ENCODE results near the gene NDUFV1. TPM values are rescaled to one million over a fixed set of nuclear protein-coding genes. Genes with fewer than 3 reads are reported as not detected.

Gene NDUFV1
- polyA plus RNA-seq, 2 of the 4 experiments (the other 2 are of a cell fraction), result 95.1 to 163 TPM

DNA sequence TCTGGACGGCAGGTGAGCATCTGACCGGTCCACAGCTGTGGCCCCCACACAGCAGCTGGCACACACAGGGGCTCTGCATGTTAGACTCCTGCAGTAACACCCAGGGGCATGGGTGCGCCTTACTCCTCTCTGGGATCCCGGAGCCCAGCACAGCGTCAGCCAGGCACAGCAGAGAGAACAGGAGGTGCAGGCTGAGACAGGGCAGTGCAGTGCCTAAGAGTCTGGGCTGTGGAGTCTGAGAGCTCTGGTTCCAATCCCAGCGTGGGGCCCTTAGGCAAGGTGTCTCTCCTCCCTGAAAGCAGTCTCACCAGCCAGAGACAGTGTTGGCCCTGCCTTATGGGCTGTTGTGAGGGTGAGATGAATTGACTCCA is 20.7 kb downstream of the NDUFV1 start:
- 78% methylated on average over 5 of the region's 6 CpGs for WGBS (ENCODE audit: missing lambda C conversion rate)
- Histone ChIP-seq H3K4me2 (no peak overlapping the region), H3K4me1 (peaks cover 6% of the 10 kb centered on the region; the same call in 2 of the 3 replicates), H3K27ac (no peak overlapping the region), H3K9me3 (no peaks in the 10 kb centered on the region), H3K4me3 (no peak overlapping the region)
- ChIA-PET CTCF (interaction anchor here (1.2 to 14.1 kb wide), 10 partner anchors 9 to 96 kb away, joined by 3 to 181 read pairs (median 13); partner anchors contain the start of genes ACY3 and ALDH3B2), POLR2A (no interaction called here)
- DNase-seq (ENCODE audit: low read depth in 1 of 2, low spot score in 1 of 2) (no peak), FAIRE-seq (no peak), ATAC-seq (no peak)
- TF ChIP-seq, protein P1, sequence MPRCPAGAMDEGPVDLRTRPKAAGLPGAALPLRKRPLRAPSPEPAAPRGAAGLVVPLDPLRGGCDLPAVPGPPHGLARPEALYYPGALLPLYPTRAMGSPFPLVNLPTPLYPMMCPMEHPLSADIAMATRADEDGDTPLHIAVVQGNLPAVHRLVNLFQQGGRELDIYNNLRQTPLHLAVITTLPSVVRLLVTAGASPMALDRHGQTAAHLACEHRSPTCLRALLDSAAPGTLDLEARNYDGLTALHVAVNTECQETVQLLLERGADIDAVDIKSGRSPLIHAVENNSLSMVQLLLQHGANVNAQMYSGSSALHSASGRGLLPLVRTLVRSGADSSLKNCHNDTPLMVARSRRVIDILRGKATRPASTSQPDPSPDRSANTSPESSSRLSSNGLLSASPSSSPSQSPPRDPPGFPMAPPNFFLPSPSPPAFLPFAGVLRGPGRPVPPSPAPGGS (IDR thresholded peaks at IDR 0.05), result no peak
- TF ChIP-seq NR3C1 (IDR thresholded peaks at IDR 0.05) (no peak), KDM5A (IDR thresholded peaks at IDR 0.05) (no peak), CBX8 (IDR thresholded peaks at IDR 0.05) (no peak), POLR2AphosphoS2 (conservative IDR thresholded peaks at IDR 0.05; ENCODE audit: low read length) (no peak), ZC3H11A (IDR thresholded peaks at IDR 0.05) (no peak), EHMT2 (IDR thresholded peaks at IDR 0.05; ENCODE audit: low read depth) (no peak)
- TF ChIP-seq, protein P2, sequence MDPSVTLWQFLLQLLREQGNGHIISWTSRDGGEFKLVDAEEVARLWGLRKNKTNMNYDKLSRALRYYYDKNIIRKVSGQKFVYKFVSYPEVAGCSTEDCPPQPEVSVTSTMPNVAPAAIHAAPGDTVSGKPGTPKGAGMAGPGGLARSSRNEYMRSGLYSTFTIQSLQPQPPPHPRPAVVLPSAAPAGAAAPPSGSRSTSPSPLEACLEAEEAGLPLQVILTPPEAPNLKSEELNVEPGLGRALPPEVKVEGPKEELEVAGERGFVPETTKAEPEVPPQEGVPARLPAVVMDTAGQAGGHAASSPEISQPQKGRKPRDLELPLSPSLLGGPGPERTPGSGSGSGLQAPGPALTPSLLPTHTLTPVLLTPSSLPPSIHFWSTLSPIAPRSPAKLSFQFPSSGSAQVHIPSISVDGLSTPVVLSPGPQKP (IDR thresholded peaks at IDR 0.05; ENCODE audit: low read depth, low read length), result no peak

- POLR2A ChIA-PET, result no interaction called here
- no peak for TF ChIP-seq CBX8 (IDR thresholded peaks at IDR 0.05)
- TF ChIP-seq SREBF2 (IDR thresholded peaks at IDR 0.05), result no peak
- TF ChIP-seq JUN (IDR thresholded peaks at IDR 0.05), result no peak
- TF ChIP-seq NFE2L2 (conservative IDR thresholded peaks at IDR 0.05; ENCODE audit: low read length), result no peak
- TF ChIP-seq, protein P3, sequence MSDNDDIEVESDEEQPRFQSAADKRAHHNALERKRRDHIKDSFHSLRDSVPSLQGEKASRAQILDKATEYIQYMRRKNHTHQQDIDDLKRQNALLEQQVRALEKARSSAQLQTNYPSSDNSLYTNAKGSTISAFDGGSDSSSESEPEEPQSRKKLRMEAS (IDR thresholded peaks at IDR 0.05), result no peak
- TF ChIP-seq PHF8 (IDR thresholded peaks at IDR 0.05; ENCODE audit: borderline replicate concordance, low read depth), result no peak
- TF ChIP-seq ZFP36 (IDR thresholded peaks at IDR 0.05; ENCODE audit: borderline replicate concordance, partially characterized antibody), result no peak
These were observed 21.3 kb downstream of the NDUFV1 start for GRCh38 chr11:67627812-67628624.

GRCh38 chr11:67628710-67629385 is 22.1 kb downstream of the NDUFV1 start:
- ChIA-PET CTCF (interaction anchor here (0.6 to 14.1 kb wide), 40 partner anchors 8 to 1255 kb away, joined by 3 to 181 read pairs (median 4); partner anchors contain the start of genes ACY3, GSTP1 and TBX10), POLR2A (interaction anchor here (2.0 to 2.4 kb wide), 3 partner anchors 11 to 20 kb away, joined by 6 to 10 read pairs (median 9); no protein-coding TSS in a partner anchor)
- Histone ChIP-seq H3K27ac (peak overlapping the region in 1 of 2 experiments; percentile 87; a peak in 2 of 6 replicates), H3K9me3 (no peaks in the 10 kb centered on the region), H3K4me2 (peak overlapping the region; percentile 91), H3K4me3 (peak overlapping the region; percentile 59; the same call in 1 of the 3 replicates), H3K4me1 (peaks cover 6% of the 10 kb centered on the region; the same call in 2 of the 3 replicates)
- 26% methylated on average over 16 of the region's 25 CpGs for WGBS (ENCODE audit: missing lambda C conversion rate)
- FAIRE-seq, result no peak
- TF ChIP-seq RARB (CRISPR knock-in tag; IDR thresholded peaks at IDR 0.05) (no peak), JUN (IDR thresholded peaks at IDR 0.05) (no peak), ZC3H11A (IDR thresholded peaks at IDR 0.05) (no peak), HMGXB4 (CRISPR knock-in tag; IDR thresholded peaks at IDR 0.05; ENCODE audit: borderline replicate concordance) (no peak), SMC3 (IDR thresholded peaks at IDR 0.05) (no peak), MYC (IDR thresholded peaks at IDR 0.05; ENCODE audit: borderline replicate concordance, low read length) (no peak), MAZ (IDR thresholded peaks at IDR 0.05; ENCODE audit: borderline replicate concordance, low read depth, low read length) (no peak), SREBF2 (IDR thresholded peaks at IDR 0.05) (no peak), RFX5 (IDR thresholded peaks at IDR 0.05) (no peak)
- TF ChIP-seq, protein P3 (IDR thresholded peaks at IDR 0.05), result no peak
- ATAC-seq, result no peak
- no peak for DNase-seq (ENCODE audit: low read depth in 1 of 2, low spot score in 1 of 2)

More at GRCh38 chr11:67627812-67628624, 21.3 kb downstream of the NDUFV1 start:
- CTCF ChIA-PET, result interaction anchor here (0.9 to 14.1 kb wide), 28 partner anchors 9 to 352 kb away, joined by 3 to 181 read pairs (median 5); partner anchors contain the start of genes ACY3, ALDH3B2 and GSTP1
- 80% methylated on average over 13 of the region's 15 CpGs for WGBS (ENCODE audit: missing lambda C conversion rate)
- no peak for FAIRE-seq
- Histone ChIP-seq H3K4me2 (no peak overlapping the region), H3K27ac (no peak overlapping the region), H3K9me3 (no peaks in the 10 kb centered on the region), H3K4me3 (no peak overlapping the region), H3K4me1 (peaks cover 6% of the 10 kb centered on the region; the same call in 2 of the 3 replicates)
- ATAC-seq, result no peak
- DNase-seq (ENCODE audit: low read depth in 1 of 2, low spot score in 1 of 2), result no peak
